COR-L47 (cell line): ENCODE measurements around the gene SNRNP48.

Experiments used
- DNase-seq: peaks from one replicate; lab custom pipeline; 2025; lab: John Stamatoyannopoulos, UW

SNRNP48 gene, protein sequence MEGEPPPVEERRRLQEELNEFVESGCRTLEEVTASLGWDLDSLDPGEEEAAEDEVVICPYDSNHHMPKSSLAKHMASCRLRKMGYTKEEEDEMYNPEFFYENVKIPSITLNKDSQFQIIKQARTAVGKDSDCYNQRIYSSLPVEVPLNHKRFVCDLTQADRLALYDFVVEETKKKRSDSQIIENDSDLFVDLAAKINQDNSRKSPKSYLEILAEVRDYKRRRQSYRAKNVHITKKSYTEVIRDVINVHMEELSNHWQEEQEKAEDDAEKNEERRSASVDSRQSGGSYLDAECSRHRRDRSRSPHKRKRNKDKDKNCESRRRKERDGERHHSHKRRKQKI

DNA sequence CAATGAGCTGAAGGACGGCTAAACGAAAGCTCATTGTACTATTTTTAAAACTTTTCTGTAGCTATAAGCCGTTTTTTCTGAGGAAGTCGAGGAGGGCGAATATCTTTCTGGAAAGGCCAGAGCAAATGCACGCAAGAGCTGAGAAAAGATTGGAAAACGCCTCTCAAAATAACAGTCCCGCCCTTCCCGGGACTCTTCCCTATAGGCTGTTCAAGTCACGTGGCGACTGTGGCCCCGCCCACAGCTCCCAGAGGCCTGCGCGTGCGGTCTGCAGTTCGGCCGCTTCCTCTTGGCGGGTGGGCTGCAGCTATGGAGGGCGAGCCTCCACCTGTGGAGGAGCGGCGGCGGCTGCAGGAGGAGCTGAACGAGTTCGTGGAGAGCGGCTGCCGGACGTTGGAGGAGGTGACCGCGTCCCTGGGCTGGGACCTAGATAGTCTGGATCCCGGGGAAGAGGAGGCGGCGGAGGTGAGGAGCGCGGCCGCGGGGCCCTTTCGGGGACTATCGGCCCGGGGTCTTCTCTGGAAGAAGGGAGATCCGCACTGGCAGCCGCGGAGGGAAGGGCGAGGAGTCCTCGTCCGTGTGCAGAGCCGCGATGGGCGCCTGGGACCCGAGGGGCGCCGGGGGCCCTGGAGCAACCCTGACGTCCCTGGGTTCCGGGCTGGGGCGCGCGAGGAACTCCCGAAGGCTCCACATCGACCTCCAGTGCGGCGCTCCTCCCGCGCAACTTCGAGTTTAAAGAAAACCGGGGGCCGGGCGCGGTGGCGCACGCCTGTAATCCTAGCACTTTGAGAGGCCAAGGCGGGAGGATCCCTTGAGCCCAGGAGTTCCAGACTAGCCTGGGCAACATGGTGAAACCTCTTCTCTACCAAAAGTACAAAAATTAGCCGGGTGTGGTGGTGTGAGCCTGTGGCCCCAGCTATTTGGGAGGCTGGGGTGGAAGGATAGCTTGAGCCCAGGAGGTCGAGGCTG is at the start of gene SNRNP48:
SNRNP48 (plus strand) TSS at position 250 of the 969 bp plus-strand sequence; CDS start at position 310, 60 bp downstream.
- peak; percentile 94 for DNase-seq

DNA sequence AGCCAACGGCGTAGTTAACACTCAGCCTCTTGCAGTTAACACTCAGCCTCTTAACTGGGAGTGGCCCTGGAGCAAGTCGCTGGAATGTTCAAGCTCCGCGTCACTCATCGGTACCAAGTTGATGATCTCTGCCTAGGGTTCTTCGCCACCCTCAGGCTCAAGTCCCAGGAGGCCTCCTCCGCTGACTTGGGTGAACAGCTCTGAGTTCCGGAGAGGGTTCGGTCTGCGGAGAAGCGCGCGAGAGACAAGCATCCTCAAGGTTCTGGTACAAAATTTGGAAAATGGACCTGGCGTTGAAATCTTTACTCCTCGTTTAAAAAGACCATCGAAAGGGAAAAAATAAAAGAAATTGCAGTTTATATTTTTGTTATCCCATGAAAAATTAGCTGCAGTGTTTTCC is 49.4 kb upstream of the SNRNP48 start:
- no peak for DNase-seq

DNA sequence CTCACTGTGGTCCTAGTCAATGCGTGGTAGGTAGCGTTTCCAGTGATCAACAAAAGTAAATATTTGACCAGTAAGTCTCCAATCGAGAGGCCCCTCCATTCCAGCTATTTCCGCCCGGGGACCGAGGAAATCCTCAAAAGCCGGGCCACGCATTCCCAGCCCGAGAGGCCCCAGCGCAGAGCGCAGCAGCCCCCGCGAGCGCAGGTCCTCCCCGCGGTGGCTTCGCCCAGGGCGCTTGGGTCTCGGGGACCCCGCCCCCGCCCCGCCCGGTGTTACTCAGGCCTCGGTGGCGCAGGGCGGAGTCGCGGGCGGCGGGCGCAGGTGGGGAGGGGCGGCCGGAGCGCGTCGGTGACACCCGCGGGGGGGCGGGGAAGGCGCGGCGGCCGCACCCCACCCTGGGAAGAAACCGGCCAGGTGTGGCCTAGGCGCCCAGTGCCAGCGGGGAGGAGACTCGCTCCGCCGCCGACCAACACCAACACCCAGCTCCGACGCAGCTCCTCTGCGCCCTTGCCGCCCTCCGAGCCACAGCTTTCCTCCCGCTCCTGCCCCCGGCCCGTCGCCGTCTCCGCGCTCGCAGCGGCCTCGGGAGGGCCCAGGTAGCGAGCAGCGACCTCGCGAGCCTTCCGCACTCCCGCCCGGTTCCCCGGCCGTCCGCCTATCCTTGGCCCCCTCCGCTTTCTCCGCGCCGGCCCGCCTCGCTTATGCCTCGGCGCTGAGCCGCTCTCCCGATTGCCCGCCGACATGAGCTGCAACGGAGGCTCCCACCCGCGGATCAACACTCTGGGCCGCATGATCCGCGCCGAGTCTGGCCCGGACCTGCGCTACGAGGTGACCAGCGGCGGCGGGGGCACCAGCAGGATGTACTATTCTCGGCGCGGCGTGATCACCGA is 48.6 kb upstream of the SNRNP48 start, which contains the start of gene DSP:
DSP (plus strand) TSS at position 497 of the 890 bp plus-strand sequence; CDS start at position 742, 245 bp downstream.
- DNase-seq = peak; percentile 79

DNA sequence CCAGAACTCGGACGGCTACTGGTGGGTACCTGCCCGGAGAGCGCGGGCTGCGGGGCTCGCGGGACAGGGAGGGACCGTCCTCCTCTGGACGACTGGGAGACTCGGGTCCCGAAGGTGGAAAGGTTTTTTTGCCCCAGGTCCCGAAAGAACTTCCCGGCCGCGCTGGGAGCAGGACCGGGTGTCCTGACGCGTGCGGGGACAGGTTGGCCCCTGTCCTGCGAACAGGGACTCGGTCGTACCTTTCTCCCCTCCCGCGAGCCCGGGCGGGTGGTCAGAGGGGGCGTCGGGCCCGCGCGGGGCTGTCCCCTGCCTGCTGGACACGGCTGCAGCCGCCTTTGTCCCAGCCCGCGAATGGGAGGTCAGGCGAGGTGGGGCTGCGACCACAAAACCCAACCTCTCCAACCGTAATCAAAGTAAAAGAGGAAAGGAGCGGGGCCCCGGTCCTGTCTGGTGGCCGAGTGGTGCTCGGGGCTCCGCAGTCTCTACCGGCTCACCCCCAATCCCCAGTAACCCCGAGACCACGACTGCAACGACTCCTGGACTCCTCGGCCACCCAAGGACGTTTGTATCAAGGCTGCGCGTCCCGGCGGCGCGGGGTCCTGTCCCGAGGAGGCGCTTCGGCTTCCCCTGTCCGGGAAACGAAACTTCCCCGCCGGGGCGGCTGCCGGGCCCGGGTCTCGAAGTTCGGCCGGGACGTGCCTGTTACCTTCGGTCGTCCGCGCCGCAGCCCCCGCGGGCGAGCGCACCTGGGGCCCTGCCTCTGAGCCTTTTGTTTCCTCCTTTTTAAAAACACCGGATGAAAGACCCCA is 47.7 kb upstream of the SNRNP48 start:
- no peak for DNase-seq

DNA sequence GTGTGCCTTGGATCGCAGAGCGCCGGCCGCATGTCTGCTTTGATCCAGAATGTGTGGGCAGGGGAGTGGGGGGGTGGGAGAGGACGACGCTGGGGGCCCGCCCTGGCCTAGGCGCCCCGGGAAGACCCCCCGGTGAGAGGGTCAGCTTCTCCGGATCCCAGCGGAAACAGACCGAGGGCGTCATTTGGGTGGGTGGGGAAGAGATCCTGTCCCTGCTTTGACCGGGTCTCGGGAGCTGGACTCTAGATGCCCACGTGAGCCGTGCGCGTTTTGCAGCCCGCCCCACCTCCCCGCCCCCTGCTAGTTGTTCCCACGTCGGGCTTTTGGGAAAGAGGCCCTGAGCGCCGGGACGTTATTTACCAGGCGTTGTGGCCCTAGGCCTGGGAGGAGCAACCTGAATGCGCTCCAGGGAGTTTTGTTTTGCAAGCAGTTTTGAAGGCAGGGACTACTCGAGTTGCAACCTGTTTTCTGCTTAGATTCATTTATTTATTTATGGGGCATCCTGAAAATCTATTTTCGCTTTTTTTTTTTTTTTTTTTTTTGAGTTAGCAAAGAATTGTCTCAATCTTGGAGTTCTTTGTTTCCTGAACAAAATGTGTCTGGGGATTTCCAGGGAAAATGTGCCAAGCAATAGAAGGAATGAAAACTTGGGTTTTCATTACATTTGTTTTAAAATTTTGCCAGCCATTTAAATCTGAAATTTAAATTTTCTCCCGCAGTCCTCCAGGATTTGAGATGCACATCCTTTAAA is 46.9 kb upstream of the SNRNP48 start:
- DNase-seq = peak; percentile 79

DNA sequence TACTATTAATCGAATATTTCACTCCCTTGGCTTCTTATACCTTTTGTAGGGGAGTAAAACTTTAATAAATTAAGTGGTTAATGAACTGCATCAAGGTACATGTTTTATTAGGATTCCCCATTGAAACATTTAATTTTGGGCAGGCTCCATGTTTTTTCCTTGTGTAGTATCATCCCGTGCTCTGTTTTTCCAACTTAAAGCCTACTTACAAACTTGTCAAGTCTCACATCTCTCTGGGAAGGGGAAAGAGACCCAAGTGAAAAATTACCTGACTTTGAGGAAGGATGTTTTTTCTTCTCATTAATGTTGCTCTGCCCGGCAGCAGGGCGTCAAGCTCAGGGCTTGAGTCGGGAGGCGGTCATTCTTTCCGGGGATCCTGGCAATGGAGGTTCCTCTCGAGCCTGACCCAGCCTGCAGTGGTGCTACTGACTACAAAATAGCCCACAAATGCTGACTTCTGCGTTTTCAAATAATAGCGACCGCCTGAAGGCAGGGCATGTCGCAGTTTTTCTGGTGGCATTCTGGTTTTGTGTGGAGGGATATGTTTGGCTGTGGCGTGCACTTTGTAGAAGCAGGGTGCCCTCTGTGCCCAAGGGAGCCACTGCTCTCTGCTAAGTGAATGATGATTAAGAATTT is 46.1 kb upstream of the SNRNP48 start:
- DNase-seq = no peak

DNA sequence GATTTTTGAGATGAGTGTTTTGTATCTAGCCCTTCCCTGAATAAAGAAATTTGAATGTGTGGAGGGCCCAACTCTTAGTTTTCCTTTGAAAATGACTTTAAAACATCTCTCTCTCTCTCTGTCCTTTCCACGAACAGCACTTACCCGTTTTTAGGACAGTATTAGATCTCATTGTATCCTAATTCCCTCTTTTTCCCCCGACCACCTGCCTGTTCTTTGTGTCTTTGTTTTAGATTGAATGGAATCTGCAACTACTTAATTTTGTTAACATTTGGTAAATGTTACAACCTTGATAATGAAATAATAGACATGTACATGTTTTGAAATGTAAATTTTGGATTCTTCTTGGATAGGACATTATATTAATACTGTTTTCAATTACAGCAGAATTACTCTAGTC is 45.4 kb upstream of the SNRNP48 start:
- no peak for DNase-seq

DNA sequence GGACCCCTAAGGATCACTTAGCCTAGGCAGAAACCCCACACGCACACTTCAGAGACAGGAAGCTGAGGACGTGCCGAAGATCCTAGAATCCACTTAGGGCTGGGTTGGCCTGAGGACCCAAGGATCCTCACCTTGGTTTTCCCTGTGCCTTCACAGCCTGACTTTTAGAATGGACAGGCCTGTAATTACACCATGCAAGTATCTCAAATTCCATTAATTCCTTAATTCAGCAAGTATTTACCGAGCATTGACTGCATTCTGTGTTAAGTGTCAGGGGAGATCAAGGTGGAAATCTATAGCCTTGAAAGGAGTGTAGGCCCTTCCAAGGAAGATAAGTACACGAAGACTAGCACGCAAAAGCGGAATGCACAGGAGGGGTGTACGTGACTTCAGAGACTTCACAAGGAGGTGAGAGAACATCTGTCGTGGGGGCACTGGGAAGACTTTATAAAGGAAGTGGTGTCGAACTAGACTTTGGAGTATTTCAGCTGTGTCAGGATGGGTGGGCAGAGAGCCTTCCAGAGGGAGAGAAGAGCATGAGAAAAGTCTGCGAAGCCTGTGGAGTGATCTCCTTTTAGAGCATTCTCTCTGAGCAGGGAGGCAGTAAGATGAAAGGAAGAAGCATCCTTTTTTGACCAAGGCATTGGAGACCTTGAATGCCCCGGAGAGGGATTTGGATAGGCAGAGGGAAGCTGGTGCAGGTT is 44.5 kb upstream of the SNRNP48 start:
- no peak for DNase-seq

DNA sequence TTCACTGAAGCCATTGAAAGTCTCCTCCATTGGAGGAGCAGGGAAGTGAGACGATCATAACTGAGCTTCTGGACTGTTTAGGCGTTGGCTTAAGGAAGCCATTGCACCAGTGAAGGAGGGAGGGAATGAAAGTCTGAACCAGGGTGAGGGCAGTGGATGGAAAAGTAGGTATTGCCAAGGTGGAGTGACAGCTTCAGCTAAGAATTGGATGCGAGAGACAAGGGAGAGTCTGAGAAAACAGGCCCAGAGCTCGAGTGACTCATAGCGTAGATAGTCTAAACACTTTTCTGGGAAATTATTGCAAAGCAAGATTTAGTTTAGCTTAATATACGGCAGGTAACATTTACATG is 44.0 kb upstream of the SNRNP48 start:
- DNase-seq = no peak

DNA sequence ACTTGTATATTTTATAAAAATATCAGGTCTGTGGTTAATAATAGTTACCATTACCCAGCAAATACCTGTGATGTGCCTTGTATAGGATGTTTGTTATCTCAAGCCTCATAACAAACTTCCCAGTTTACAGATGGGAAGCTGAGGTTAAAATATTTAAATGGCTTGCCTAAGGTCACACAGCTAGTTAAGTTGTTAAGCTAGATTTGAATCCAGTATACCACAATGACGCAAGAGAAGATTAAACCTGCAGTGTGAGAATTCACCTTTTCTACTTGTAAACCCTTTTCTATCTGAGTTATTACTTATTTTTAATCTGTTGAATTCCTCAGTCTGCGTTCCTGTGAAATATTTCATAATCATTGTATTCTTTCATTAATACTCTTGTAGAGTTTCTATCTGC is 43.6 kb upstream of the SNRNP48 start:
- DNase-seq = no peak

DNA sequence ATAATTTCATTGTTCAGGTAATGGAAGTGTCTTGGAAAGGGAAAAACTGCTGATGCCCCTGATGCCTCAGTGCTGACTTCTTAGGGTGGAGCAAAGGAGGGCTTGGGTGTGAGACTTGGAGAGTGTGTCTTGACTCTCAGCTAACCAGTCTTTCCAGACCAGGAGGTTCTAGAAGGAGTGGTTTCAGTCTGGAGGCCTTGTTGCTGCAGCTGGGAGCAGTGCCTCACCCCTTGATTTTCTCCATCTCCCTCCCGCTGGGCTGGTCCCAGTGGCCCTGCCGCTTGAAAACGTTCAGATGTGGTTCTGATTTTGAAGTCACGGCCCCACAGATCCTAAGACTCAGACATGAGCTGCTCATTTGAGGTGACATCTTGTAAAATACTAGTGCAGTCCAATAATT is 43.1 kb upstream of the SNRNP48 start:
- DNase-seq = no peak

DNA sequence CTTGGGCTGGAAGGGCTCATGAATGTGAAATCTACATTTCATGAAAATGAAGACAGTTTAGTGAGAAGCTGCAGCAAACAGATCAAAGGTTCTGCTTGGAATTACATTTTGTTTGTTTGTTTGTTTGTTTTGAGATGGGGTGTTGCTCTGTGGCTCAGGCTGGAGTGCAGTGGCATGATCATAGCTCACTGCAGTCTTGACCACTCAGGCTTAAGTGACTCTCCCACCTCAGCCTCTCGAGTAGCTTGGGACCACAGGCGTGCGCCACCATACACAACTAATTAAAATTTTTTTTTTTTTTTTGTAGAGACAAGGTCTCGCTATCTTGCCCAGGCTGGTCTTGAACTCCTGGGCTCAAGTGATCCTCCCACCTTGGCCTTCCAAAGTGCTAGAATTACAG is 42.7 kb upstream of the SNRNP48 start:
- DNase-seq = no peak

DNA sequence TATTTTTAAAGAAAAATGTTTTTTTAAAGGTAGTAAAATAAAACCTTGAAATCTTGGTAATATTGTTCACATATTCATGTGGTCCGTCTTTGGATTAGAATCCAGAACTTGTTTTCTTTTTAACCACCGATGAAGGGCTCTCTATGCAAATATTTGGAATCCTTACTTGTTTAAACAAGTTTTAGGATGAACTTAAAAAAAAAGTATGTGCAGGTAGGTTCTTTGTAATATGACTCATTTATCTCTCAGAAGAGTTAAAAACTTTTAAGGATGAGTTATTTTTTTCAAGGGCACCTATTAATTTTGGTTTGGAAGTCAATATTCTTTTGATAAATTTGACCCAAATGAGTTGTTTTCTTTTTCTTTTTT is 39.6 kb upstream of the SNRNP48 start:
- no peak for DNase-seq

DNA sequence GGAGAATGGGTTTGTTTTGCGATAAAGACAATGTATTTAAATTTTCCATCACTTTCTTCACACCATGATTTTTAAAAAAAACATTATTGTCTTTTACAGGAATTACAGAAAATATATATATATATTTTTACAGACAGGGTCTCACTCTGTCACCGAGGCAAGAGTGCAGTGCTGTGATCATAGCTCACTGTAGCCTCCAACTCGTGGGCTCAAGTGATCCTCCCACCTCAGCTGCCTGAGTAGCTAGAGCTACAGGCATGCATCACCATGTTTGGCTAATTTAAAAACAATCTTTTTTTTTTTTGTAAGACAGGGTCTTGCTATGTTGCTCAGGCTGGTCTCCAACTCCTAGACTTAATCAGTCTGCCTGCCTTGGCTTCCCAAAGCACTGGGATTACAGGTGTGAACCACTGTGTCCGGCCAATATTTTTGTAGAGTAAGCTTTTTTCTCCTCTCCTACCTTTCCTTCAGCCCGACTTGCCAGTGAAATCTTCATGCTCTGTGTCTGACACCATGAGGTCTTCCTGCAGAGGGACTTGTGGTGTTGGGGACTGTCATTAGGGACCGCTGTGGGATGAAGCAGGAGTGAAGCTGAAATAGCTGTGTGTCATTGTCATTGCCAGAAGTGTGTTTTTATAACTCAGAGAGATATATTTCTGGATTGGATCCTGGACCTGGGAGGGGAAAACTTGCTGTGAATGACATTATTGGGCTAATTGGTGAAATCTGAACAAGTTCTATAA is 35.3 kb upstream of the SNRNP48 start:
- no peak for DNase-seq

DNA sequence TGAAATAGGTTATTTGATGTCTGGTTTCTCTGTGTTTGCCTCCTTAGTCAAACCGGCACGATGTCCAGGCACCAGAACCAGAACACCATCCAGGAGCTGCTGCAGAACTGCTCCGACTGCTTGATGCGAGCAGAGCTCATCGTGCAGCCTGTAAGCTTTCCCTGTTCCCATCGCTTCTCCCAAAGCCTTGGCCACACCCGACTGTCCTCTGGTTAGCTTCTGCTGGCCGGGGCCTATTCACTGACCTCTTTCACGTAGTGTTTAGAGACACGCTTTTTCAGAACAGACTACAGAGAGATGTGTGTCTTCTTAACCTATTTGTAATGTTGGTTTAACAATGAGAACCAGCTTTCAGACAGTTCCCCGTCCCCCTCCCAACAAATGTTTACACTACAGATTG is 34.3 kb upstream of the SNRNP48 start:
- DNase-seq = no peak

DNA sequence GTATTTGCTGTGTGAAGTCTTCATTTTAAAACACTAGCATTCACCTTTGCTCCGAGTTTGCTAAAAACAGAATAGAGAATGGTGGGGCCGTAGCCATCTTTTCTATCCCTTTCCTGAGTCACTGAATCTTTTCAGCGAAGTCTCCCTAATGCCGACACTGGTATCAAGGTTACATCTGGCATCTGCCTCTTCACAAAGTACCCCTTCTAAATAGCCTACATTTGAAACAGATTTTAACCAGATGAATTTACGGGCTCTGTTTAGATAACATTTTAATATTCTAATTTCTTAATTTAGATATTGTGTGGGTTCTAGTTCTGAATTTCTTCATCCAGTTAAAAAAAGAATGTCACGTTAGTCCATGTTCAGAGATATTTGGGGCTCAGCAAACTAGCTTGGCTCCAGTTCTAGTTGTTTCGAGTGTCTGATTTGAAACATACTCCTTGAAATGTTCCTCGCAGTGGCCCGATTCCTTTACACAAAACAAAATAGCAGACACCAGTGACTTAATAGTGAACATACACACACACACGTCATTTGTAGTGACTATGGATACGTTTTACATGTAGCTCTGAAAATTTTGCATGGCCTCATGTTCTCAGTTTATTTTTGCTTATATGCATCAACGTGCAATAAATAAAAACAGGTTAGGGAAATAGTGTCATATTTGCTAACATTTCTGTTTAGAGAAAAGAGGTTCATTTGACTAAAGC is 33.4 kb upstream of the SNRNP48 start:
- no peak for DNase-seq

DNA sequence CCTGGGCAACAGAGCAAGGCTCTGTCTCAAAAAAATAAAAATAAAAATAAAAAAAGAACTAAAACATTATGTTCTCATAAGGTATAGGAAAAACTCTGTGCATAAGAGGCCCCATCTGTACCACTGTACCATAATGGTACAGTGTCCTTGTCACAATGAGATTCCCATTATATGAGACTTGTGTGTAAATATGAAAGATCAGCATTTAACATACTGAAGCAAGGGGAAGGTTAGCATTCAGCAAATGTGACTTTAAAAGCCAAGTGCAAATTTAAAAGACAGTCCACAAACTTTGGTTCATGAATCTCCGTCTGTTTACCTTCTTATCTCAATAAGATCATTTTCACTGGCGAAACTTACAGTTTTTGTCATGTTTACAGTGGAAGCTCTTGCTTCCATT is 32.3 kb upstream of the SNRNP48 start:
- no peak for DNase-seq

DNA sequence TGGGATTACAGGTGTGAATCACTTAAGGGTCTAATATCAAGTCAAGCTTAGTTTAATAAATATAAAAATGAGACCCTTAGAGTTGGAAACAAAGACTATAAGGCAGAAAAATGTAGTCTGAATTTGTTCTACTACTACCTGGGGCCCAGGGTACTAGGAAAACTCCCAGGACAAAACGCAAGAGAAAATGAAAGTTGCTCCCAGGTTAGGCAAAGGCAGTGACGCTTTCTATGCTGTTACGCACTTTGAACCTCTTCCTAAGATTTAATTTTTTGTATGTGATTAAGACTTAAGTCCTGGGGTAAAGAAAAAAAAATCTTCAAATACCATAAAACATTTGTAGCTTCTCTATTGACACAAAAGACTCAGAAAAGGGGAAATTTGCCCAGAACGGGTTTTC is 31.2 kb upstream of the SNRNP48 start:
- no peak for DNase-seq
